GM12873 (cell line): ENCODE data around the gene MTMR1.

Experiments
- CTCF ChIP-seq: IDR thresholded peaks from 2 replicates; pipeline ENCODE4 v1.5.1; 2012; ENCODE audit warnings: low read depth, mild to moderate bottlenecking, moderate library complexity, low read length, control low read depth; ENCODE audit not compliant: insufficient read depth; ENCODE audit errors: missing control alignments

The MTMR1 gene

GRCh38 chrX:150688911-150689451 is 4.2 kb upstream of the MTMR1 start:
- TF ChIP-seq CTCF, result no peak

- TF ChIP-seq CTCF, result no peak
These were observed 3.1 kb upstream of the MTMR1 start for GRCh38 chrX:150690126-150690525.

GRCh38 chrX:150692296-150692695 is 900 bp upstream of the MTMR1 start:
- TF ChIP-seq CTCF, result no peak

GRCh38 chrX:150693725-150694574 is 754 bp downstream of the MTMR1 start:
- TF ChIP-seq CTCF, result no peak

GRCh38 chrX:150694738-150695410 is 1.7 kb downstream of the MTMR1 start:
- TF ChIP-seq CTCF, result no peak

- TF ChIP-seq CTCF, result no peak
These were observed 3.1 kb downstream of the MTMR1 start for GRCh38 chrX:150696331-150696730.

GRCh38 chrX:150696866-150697265 is 3.7 kb downstream of the MTMR1 start:
- no peak for TF ChIP-seq CTCF
